Stimulated activated CD8-positive, alpha-beta memory T cell treated with anti-CD3 and anti-CD28 coated beads, Interleukin-12 subunit alpha, Interleukin-12 subunit beta, amount 100 ng/mL, for 1 hour (primary cell): Measurements from ENCODE around the gene BRPF1.

Source experiments
- DNase-seq: peaks from one replicate; pipeline ENCODE4 v3.0.0-alpha.2; 2020; ENCODE audit warnings: low read depth

Gene BRPF1

DNA sequence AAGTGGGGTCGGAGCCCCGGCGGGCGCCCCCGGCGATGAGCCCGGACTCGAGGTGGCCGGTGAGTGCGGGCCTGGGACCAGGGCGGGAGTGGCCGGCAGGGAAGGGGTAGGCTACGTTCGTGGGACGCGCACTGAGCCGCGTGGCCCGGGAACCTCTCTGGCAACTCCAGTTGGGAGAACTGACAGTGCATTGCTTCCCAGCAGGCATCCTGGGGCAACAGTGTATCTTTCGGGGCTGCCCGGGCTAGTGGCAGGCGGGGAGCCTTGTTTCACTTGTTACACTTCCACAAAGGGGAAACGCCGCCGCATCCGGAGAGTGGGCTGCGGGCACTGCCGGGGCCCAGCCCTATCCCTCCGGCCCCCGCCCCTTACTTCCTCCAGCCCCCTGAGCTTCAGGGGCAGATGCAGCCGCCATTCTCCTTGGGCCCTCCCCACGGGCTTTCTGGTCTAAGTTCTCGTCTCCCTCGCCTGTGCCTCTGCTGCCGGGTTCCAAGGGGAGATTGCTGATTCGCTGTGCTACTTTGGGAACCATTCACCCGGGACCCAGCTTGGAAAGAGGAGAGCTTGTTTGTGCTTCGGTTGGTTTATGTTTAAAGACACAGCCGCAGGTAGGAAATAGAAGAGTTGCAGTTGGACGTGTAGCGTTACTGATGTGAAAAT is 675 bp downstream of the BRPF1 start:
- DNase-seq, result peak; percentile 8

DNA sequence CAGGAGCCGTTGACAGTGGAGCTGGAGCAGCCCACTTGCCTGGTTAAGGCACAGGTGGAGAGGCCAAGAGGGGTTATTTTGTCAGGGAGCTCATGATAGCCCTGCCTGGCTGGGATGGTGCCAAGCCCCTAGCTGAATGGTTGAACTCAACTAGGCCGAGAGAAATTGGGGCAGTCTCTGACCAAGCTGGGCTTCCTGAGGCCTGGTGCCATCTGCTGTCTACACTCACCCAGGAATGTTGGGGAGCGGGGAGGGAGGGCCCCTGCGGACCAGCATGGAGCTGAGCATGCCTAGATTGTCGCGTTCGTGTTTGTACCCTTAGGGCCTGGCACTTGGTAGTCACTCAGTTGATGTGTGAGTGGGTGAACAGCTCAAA is 1.2 kb downstream of the BRPF1 start:
- DNase-seq, result no peak

DNA sequence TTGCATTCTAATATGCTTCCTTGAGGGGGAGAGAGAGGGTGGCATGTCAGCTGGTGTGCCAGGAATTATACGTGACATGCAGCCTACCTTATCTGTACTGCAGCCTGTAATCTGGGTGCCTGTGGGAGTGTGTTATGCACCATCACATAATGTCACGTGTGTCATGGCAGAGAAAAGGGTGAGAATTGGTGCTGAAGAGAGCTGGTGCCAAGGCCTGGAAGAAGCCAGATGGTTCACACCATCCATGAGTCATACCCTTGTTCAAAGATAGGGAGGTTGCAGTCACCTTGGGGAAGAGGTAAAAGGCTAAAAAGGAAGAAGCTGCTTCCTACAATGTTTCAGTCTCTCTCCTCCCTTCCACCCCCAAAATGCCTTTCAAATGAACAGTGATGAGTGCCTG is 5.3 kb downstream of the BRPF1 start:
- no peak for DNase-seq

DNA sequence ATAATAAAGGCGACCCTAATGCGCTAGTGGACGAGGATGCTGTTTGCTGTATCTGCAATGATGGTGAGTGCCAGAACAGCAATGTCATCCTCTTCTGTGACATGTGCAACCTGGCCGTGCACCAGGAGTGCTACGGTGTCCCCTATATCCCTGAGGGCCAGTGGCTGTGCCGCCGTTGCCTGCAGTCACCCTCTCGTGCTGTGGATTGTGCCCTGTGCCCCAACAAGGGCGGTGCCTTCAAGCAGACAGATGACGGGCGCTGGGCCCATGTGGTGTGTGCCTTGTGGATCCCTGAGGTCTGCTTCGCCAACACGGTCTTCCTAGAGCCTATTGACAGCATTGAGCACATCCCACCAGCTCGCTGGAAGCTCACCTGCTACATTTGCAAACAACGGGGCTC is 7.6 kb downstream of the BRPF1 start:
- DNase-seq, result no peak

GRCh38 chr3:9742560-9742959 is 11.0 kb downstream of the BRPF1 start:
- no peak for DNase-seq

DNA sequence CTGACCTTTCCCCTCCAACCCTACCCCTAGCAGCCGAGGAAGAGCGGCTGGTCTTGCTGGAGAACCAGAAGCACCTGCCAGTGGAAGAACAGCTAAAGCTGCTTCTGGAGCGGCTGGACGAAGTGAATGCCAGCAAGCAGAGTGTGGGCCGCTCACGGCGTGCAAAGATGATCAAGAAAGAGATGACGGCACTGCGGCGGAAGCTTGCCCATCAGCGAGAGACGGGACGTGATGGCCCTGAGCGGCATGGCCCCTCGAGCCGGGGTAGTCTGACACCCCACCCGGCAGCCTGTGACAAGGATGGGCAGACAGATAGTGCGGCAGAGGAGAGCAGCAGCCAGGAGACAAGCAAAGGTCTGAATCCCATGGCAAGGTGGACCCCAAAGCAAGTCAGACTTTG is 12.0 kb downstream of the BRPF1 start:
- DNase-seq, result no peak

DNA sequence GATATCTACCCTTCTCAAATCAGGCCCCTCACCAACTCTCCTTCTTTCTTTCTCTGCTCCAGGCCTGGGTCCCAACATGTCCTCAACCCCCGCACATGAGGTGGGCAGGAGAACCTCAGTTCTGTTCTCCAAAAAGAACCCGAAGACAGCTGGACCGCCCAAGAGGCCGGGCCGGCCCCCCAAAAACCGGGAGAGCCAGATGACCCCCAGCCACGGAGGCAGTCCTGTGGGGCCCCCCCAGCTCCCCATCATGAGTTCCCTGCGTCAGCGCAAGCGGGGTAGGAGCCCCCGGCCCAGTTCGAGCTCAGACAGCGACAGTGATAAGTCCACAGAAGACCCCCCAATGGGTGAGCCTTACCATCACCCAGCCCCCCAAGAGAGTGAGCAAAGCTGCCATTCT is 12.6 kb downstream of the BRPF1 start:
- no peak for DNase-seq

DNA sequence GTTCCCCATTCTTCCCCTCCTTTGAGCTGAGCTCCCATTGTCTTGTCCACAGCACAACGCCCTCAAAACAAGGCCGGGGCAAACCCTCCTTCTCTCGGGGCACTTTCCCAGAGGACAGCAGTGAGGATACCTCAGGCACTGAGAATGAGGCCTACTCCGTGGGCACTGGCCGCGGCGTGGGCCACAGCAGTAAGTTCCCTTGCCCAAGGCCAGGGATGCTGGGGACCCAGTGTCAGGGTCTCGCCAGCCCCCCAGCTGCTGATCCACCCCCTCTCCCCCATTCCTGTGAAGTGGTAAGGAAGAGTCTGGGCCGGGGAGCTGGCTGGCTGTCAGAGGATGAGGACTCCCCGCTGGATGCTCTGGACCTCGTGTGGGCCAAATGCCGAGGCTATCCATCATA is 14.0 kb downstream of the BRPF1 start:
- no peak for DNase-seq

DNA sequence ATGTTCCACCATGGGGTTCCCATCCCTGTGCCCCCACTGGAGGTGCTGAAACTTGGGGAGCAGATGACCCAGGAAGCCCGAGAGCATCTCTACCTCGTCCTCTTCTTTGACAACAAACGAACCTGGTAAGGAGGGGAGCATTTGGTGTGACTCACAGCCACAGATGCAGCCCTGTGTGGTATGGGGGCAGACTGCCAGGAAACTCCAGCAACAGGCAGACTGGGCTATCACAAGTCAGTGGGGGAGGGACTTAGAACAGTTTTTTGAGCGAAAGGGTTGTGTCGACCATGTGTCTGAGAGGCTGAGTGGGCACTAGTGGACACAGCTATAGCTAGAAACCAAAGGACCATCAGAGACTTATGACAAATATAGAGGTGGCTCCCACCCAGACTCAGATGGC is 14.8 kb downstream of the BRPF1 start:
- DNase-seq, result no peak

- no peak for DNase-seq
Measured at GRCh38 chr3:9747267-9747666, 15.7 kb downstream of the BRPF1 start.

GRCh38 chr3:9748031-9748430 is 16.5 kb downstream of the BRPF1 start:
- no peak for DNase-seq

- no peak for DNase-seq
Measured at GRCh38 chr3:9749296-9749644, 17.7 kb downstream of the BRPF1 start.

GRCh38 chr3:9749645-9750555 is 18.4 kb downstream of the BRPF1 start, which contains the start of gene OGG1:
OGG1 (plus strand) TSS chr3:9749952; CDS start chr3:9750287, 335 bp downstream.
- DNase-seq, result peak; percentile 90

- no peak for DNase-seq
Measured at GRCh38 chr3:9750556-9751411, 19.2 kb downstream of the BRPF1 start.

GRCh38 chr3:9754678-9755077 is 23.1 kb downstream of the BRPF1 start:
- DNase-seq, result no peak

GRCh38 chr3:9757427-9757826 is 25.9 kb downstream of the BRPF1 start:
- no peak for DNase-seq

- DNase-seq, result no peak
Measured at GRCh38 chr3:9760779-9761505, 29.4 kb downstream of the BRPF1 start.

DNA sequence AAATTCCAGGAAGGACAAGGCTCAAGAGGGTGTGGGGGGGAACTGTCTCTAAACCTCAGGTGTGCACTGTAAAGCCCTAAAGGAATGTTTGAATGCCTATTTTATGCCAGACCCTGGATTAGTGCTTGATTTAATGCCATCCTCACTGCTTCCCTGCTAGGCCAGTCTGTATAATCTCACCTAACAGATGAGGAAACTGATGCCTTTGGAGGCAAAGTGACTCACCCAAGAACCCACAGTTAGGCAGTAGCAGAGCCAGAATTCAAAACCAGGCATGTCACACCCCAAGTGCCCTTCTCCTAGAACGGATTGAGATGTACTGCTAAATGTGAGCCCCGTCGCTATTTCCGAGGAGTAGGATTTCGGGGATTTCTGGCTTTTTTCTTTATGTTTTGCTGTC is 30.4 kb downstream of the BRPF1 start:
- no peak for DNase-seq

GRCh38 chr3:9762871-9763270 is 31.3 kb downstream of the BRPF1 start:
- DNase-seq, result no peak

GRCh38 chr3:9765865-9766264 is 34.3 kb downstream of the BRPF1 start:
- DNase-seq, result no peak

DNA sequence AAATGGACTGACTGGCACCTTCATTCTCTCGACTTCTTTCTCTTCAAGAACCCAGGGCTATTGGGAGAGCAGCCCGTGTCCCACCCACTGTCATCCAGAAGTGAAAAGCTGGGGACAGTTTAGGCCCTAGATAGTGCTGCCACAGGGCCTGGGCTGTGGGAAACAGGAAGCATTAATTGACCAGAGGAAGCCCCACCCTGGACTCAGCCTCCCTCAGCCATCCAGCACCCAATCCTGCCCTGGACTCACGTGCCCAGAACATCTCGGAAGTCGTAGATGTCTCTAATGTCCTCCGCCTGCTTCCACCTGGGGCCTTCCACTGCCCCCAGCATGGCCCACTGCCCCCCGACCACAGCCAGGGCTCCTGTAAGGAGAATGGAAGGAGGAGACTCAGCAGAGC is 35.9 kb downstream of the BRPF1 start:
- DNase-seq, result no peak
